GM12878 (cell line): ENCODE data around the gene NDUFS4. TPM values are rescaled to one million over a fixed set of nuclear protein-coding genes. Genes with fewer than 3 reads are reported as not detected.

Experiments
- ATAC-seq: fragments of 200-7000 bp; cut with Tn5 transposase; 3 replicates; pipeline ENCODE4 v1.9.1; 2020; ENCODE audit warnings: mild to moderate bottlenecking, moderate library complexity
- BruUV-seq: library from RNA; stranded (reverse); fragments of 400-500 nt; replicated peaks from 2 replicates; lab custom pipeline; 2021; lab: Mats Ljungman, UMichigan
- CTCF ChIA-PET: fragments of 300-600 bp; sonication (Branson Sonifier 250); formaldehyde crosslinking; extraction: SDS; loops from one replicate; lab custom pipeline; 2021; ENCODE audit warnings: inconsistent platforms; lab: Yijun Ruan, JAX
- POLR2A ChIA-PET: fragments of 350-600 bp; formaldehyde crosslinking; extraction: SDS; loops from one replicate; lab custom pipeline; 2021; ENCODE audit warnings: inconsistent platforms; lab: Charles Lee
- RAD21 ChIA-PET: fragments of 300-600 bp; sonication (Branson Sonifier 250); formaldehyde crosslinking; loops from one replicate; lab custom pipeline; 2023; ENCODE audit warnings: antibody characterized with exemption; ENCODE audit not compliant: unreplicated experiment; lab: Charles Lee
- SMC1A ChIA-PET: fragments of 300-600 bp; sonication (Branson Sonifier 250); formaldehyde crosslinking; loops from one replicate; lab custom pipeline; 2023; ENCODE audit not compliant: unreplicated experiment, uncharacterized antibody; lab: Charles Lee
- DNase-seq: peaks from one replicate; pipeline ENCODE4 v3.0.0-alpha.2; 2011; ENCODE audit warnings: low read depth, low spot score
- FAIRE-seq: peaks from 3 replicates; lab custom pipeline; 2011; peaks lifted over from hg19 to GRCh38; lab: Jason Lieb, UNC
- H2AFZ ChIP-seq: 2 replicates; pipeline ENCODE4 v1.6.0; 2011; ENCODE audit warnings: low read depth, low read length, control low read depth; ENCODE audit not compliant: control insufficient read depth
- H3K27ac ChIP-seq: 2 replicates; pipeline ENCODE4 v1.5.1; 2011; ENCODE audit warnings: control low read depth; ENCODE audit not compliant: control insufficient read depth, insufficient read depth
- H3K27me3 ChIP-seq, 2 experiments: replicated peaks in 1 of 2; 2 replicates each; pipeline versions ENCODE4 v1.6.0 to v1.6.1; 2011; ENCODE audit warnings: low read length in 1 of 2; ENCODE audit not compliant: control insufficient read depth in 2 of 2, insufficient read depth in 2 of 2
- H3K36me3 ChIP-seq, 2 experiments: 2 replicates each; pipeline ENCODE4 v1.5.1; 2011; ENCODE audit warnings: low read length in 1 of 2; ENCODE audit not compliant: control insufficient read depth in 2 of 2, insufficient read depth in 2 of 2
- H3K4me1 ChIP-seq: 2 replicates; pipeline ENCODE4 v1.6.1; 2011; ENCODE audit warnings: mild to moderate bottlenecking, low read length, moderate library complexity, mixed read lengths; ENCODE audit not compliant: control insufficient read depth, insufficient read depth
- H3K4me2 ChIP-seq: 2 replicates; pipeline ENCODE4 v1.6.0; 2011; ENCODE audit warnings: control low read depth; ENCODE audit not compliant: control insufficient read depth, insufficient read depth
- H3K4me3 ChIP-seq: fragments of 200-600 bp; sonication (generic); 2 replicates; pipeline ENCODE4 v1.5.1; 2016
- H3K79me2 ChIP-seq: 2 replicates; pipeline ENCODE4 v1.6.0; 2011; ENCODE audit warnings: low read length; ENCODE audit not compliant: control insufficient read depth, insufficient read depth
- H3K9ac ChIP-seq: 2 replicates; pipeline ENCODE4 v1.8.0; 2011; ENCODE audit warnings: low read length, control low read depth, mixed read lengths; ENCODE audit not compliant: control insufficient read depth, insufficient read depth
- H3K9me3 ChIP-seq: replicated peaks from 3 replicates; pipeline ENCODE4 v1.5.1; 2011; ENCODE audit warnings: mild to moderate bottlenecking, low read length; ENCODE audit not compliant: control insufficient read depth, insufficient read depth
- H4K20me1 ChIP-seq: 2 replicates; pipeline ENCODE4 v1.6.0; 2011; ENCODE audit not compliant: control insufficient read depth, insufficient read depth
- CBFB ChIP-seq: IDR thresholded peaks from 2 replicates; pipeline ENCODE4 v1.6.1; 2016; ENCODE audit warnings: antibody characterized with exemption, low read depth
- FOXM1 ChIP-seq: IDR thresholded peaks from 2 replicates; pipeline ENCODE4 v1.6.1; 2012; ENCODE audit warnings: low read depth, mild to moderate bottlenecking, inconsistent platforms, low read length, moderate library complexity
- GABPA ChIP-seq: IDR thresholded peaks from 2 replicates; pipeline ENCODE4 v1.6.1; 2014; ENCODE audit warnings: antibody characterized with exemption, low read depth, mild to moderate bottlenecking, inconsistent platforms
- SMAD1 ChIP-seq: fragments of 450-650 bp; IDR thresholded peaks from 2 replicates; pipeline ENCODE4 v1.6.1; 2018; ENCODE audit warnings: mild to moderate bottlenecking, low read depth; ENCODE audit not compliant: partially characterized antibody
- SREBF1 ChIP-seq: IDR thresholded peaks from 2 replicates; pipeline ENCODE4 v1.6.1; 2012; ENCODE audit warnings: mild to moderate bottlenecking, low read length
- WGBS: methylation state at CpG from one replicate; pipeline ENCODE4 v1.1.6; 2016; ENCODE audit warnings: low lambda C conversion rate; ENCODE audit not compliant: insufficient replicate concordance, insufficient coverage; ENCODE audit errors: missing lambda C conversion rate; 5-methylcytosine and 5-hydroxymethylcytosine counted together
- in situ Hi-C: fragments of 300-500 bp; cut with MboI; formaldehyde crosslinking; loops from 9 replicates; pipeline ENCODE4 v1.14.3; 2018; ENCODE audit warnings: mixed read lengths
- intact Hi-C: fragments of 100-400 bp; cut with micrococcal nuclease; formaldehyde crosslinking; loops from one replicate; pipeline ENCODE4 v1.14.2; 2022; ENCODE audit not compliant: unreplicated experiment
- polyA plus RNA-seq, 11 experiments: library from polyadenylated mRNA; depleted of rRNA in 4 of 11; unstranded in 6 of 11; stranded (reverse) in 5 of 11; fragments of >200 nt; fragmentation: Nextera tagmentation in 4 of 11; fragmentation: Illumina TruSeq in 1 of 11; extraction: Ambion mirVana in 4 of 11; extraction: Trizol in 1 of 11; gene quantifications; 1 replicate in 1 of 11; 2 replicates in 10 of 11; pipeline versions ENCODE4 v1.2.1 to v1.2.3, GENCODE V29; 2011 to 2016; ENCODE audit warnings: inconsistent platforms in 2 of 11, missing spikeins in 2 of 11, low read depth in 1 of 11
- total RNA-seq, 4 experiments: library from RNA; depleted of rRNA in 3 of 4; stranded (reverse); fragments of >200 nt in 3 of 4; fragmentation: Illumina TruSeq in 1 of 4; extraction: Trizol in 1 of 4; gene quantifications; 2 replicates each; pipeline versions ENCODE4 v1.2.1 to v1.2.3, GENCODE V29; 2013 to 2021
- TF ChIP-seq, protein P1 (sequence below): IDR thresholded peaks from 2 replicates; pipeline ENCODE4 v1.6.1; 2011; ENCODE audit warnings: borderline replicate concordance, low read depth, mild to moderate bottlenecking, moderate library complexity, mixed read lengths, low read length; ENCODE audit not compliant: insufficient read depth; ENCODE audit errors: extremely low read length
- TF ChIP-seq, protein P2 (sequence below): fragments of 450-650 bp; formaldehyde crosslinking; IDR thresholded peaks from 2 replicates; pipeline ENCODE4 v1.5.0; 2022; ENCODE audit warnings: mild to moderate bottlenecking, missing genetic modification characterization
- TF ChIP-seq, protein P3 (sequence below): IDR thresholded peaks from 2 replicates; pipeline ENCODE4 v1.6.1; 2012; ENCODE audit warnings: mild to moderate bottlenecking, low read depth, low read length

Gene NDUFS4
- total and polyA plus RNA-seq, 10 of the 15 experiments (the other 5 are each of a cell fraction or from before 2014, with no cell fraction given): 69.9 to 366 (median 114) TPM

DNA sequence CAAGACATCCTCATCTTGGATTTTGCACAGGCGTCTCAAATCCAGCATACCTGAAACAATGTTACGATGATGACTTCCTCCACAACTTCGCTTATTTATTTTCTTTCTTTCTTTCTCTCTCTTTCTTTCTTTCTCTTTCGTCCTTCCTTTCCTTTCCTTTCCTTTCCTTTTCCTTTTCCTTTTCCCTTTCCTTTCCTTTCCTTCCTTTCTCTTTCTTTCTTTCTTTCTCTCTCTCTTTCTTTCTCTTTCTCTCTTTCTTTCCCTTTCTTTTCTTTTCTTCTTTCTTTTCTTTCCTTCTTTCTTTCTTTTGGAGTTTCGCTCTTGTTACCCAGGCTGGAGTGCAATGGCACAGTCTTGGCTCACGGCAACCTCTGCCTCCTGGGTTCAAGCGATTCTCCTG lies 20.1 kb downstream of the NDUFS4 start:
- SMC1A ChIA-PET: no interaction called here
- WGBS: 89% methylated on average over 7 of the region's 7 CpGs
- BruUV-seq: no TSS peak
- no peaks in the 10 kb centered on the region for H3K36me3 ChIP-seq
- no peak for DNase-seq
- H3K9me3 ChIP-seq: no peaks in the 10 kb centered on the region; the same call in 1 of the 3 replicates
- in situ Hi-C loops: no loop called here
- RAD21 ChIA-PET: no interaction called here
- CTCF ChIA-PET: no interaction called here
- TF ChIP-seq CBFB: no peak
- no peak for TF ChIP-seq SMAD1
- TF ChIP-seq FOXM1: no peak
- TF ChIP-seq, protein P1, sequence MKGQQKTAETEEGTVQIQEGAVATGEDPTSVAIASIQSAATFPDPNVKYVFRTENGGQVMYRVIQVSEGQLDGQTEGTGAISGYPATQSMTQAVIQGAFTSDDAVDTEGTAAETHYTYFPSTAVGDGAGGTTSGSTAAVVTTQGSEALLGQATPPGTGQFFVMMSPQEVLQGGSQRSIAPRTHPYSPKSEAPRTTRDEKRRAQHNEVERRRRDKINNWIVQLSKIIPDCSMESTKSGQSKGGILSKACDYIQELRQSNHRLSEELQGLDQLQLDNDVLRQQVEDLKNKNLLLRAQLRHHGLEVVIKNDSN: no peak
- TF ChIP-seq GABPA: no peak
- intact Hi-C loops: no loop called here
- H4K20me1 ChIP-seq: no peaks in the 10 kb centered on the region
- H3K9ac ChIP-seq: no peak overlapping the region
- no peak for ATAC-seq
- H3K4me1 ChIP-seq: no peaks in the 10 kb centered on the region
- H3K4me3 ChIP-seq: no peak overlapping the region
- H3K27ac ChIP-seq: no peak overlapping the region
- FAIRE-seq: no peak
- H3K79me2 ChIP-seq: peaks cover 5% of the 10 kb centered on the region
- H3K4me2 ChIP-seq: no peak overlapping the region
- H3K27me3 ChIP-seq: no peaks in the 10 kb centered on the region
- H2AFZ ChIP-seq: no peak overlapping the region
- POLR2A ChIA-PET: no interaction called here

DNA sequence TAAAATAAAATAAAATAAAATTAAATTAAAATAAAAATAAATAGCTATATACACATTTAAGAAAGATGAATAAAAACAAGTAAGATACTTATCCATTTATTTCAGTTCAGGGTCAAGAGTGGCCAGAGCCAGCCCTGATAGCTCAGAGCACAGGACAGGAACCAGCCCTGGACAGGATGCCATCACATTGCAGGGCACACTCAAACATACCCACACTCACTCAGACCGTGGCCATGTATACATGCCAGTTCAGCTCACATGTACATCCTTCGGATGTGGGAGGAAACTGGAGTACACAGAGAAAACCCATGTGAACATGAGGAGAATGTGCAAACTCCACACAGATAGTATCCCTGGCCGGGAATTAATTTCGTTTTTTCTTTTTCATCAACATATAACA lies 21.8 kb downstream of the NDUFS4 start:
- BruUV-seq: no TSS peak
- Histone ChIP-seq H4K20me1 (no peaks in the 10 kb centered on the region), H3K9ac (no peak overlapping the region), H3K27ac (no peak overlapping the region), H3K9me3 (no peaks in the 10 kb centered on the region; the same call in 1 of the 3 replicates), H3K79me2 (peaks cover 4% of the 10 kb centered on the region), H3K4me3 (no peak overlapping the region), H3K36me3 (no peaks in the 10 kb centered on the region), H3K27me3 (no peaks in the 10 kb centered on the region), H3K4me2 (no peak overlapping the region), H2AFZ (no peak overlapping the region), H3K4me1 (no peaks in the 10 kb centered on the region)
- CTCF ChIA-PET: interaction anchor here (1.8 kb wide), 1 partner anchor 11 kb away, joined by 4 read pairs; no protein-coding TSS in a partner anchor
- no peak for DNase-seq
- POLR2A ChIA-PET: no interaction called here
- 100% methylated on average over 4 of the region's 4 CpGs for WGBS
- intact Hi-C loops: no loop called here
- FAIRE-seq: no peak
- no peak for ATAC-seq
- in situ Hi-C loops: no loop called here
- SMC1A ChIA-PET: interaction anchor here (1.0 kb wide), 1 partner anchor 29 kb away, joined by 4 read pairs; no protein-coding TSS in a partner anchor
- RAD21 ChIA-PET: no interaction called here
- no peak for TF ChIP-seq SREBF1
- TF ChIP-seq, protein P2, sequence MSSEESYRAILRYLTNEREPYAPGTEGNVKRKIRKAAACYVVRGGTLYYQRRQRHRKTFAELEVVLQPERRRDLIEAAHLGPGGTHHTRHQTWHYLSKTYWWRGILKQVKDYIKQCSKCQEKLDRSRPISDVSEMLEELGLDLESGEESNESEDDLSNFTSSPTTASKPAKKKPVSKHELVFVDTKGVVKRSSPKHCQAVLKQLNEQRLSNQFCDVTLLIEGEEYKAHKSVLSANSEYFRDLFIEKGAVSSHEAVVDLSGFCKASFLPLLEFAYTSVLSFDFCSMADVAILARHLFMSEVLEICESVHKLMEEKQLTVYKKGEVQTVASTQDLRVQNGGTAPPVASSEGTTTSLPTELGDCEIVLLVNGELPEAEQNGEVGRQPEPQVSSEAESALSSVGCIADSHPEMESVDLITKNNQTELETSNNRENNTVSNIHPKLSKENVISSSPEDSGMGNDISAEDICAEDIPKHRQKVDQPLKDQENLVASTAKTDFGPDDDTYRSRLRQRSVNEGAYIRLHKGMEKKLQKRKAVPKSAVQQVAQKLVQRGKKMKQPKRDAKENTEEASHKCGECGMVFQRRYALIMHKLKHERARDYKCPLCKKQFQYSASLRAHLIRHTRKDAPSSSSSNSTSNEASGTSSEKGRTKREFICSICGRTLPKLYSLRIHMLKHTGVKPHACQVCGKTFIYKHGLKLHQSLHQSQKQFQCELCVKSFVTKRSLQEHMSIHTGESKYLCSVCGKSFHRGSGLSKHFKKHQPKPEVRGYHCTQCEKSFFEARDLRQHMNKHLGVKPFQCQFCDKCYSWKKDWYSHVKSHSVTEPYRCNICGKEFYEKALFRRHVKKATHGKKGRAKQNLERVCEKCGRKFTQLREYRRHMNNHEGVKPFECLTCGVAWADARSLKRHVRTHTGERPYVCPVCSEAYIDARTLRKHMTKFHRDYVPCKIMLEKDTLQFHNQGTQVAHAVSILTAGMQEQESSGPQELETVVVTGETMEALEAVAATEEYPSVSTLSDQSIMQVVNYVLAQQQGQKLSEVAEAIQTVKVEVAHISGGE (CRISPR knock-in tag): no peak
- TF ChIP-seq, protein P3, sequence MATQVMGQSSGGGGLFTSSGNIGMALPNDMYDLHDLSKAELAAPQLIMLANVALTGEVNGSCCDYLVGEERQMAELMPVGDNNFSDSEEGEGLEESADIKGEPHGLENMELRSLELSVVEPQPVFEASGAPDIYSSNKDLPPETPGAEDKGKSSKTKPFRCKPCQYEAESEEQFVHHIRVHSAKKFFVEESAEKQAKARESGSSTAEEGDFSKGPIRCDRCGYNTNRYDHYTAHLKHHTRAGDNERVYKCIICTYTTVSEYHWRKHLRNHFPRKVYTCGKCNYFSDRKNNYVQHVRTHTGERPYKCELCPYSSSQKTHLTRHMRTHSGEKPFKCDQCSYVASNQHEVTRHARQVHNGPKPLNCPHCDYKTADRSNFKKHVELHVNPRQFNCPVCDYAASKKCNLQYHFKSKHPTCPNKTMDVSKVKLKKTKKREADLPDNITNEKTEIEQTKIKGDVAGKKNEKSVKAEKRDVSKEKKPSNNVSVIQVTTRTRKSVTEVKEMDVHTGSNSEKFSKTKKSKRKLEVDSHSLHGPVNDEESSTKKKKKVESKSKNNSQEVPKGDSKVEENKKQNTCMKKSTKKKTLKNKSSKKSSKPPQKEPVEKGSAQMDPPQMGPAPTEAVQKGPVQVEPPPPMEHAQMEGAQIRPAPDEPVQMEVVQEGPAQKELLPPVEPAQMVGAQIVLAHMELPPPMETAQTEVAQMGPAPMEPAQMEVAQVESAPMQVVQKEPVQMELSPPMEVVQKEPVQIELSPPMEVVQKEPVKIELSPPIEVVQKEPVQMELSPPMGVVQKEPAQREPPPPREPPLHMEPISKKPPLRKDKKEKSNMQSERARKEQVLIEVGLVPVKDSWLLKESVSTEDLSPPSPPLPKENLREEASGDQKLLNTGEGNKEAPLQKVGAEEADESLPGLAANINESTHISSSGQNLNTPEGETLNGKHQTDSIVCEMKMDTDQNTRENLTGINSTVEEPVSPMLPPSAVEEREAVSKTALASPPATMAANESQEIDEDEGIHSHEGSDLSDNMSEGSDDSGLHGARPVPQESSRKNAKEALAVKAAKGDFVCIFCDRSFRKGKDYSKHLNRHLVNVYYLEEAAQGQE: no peak
